Ishikawa (cell line): ENCODE results near the gene RACGAP1.

ENCODE experiments used
- CEBPB ChIP-seq: IDR thresholded peaks from 2 replicates; pipeline ENCODE4 v1.6.1; 2012
- CREB1 ChIP-seq: IDR thresholded peaks from 2 replicates; pipeline ENCODE4 v1.6.1; 2012; ENCODE audit warnings: low read depth
- EGR1 ChIP-seq: IDR thresholded peaks from 2 replicates; pipeline ENCODE4 v1.6.1; 2012
- EP300 ChIP-seq: IDR thresholded peaks from 2 replicates; pipeline ENCODE4 v1.6.1; 2012; ENCODE audit warnings: borderline replicate concordance
- FOXM1 ChIP-seq: IDR thresholded peaks from 2 replicates; pipeline ENCODE4 v1.6.1; 2012; ENCODE audit warnings: low read depth, borderline replicate concordance
- MAX ChIP-seq: IDR thresholded peaks from 2 replicates; pipeline ENCODE4 v1.6.1; 2012
- NFIC ChIP-seq: IDR thresholded peaks from 2 replicates; pipeline ENCODE4 v1.6.1; 2012
- RAD21 ChIP-seq: IDR thresholded peaks from 2 replicates; pipeline ENCODE4 v1.6.1; 2012; ENCODE audit warnings: low read depth
- REST ChIP-seq: IDR thresholded peaks from 2 replicates; pipeline ENCODE4 v1.6.1; 2012; ENCODE audit warnings: low read depth, mild to moderate bottlenecking
- TAF1 ChIP-seq: IDR thresholded peaks from 2 replicates; pipeline ENCODE4 v1.6.1; 2012; ENCODE audit warnings: low read depth, mild to moderate bottlenecking
- TCF12 ChIP-seq: IDR thresholded peaks from 2 replicates; pipeline ENCODE4 v1.6.1; 2012; ENCODE audit warnings: low read depth
- TEAD4 ChIP-seq: IDR thresholded peaks from 2 replicates; pipeline ENCODE4 v1.6.1; 2012
- YY1 ChIP-seq: IDR thresholded peaks from 2 replicates; pipeline ENCODE4 v1.6.1; 2012; ENCODE audit warnings: low read depth

- TF ChIP-seq YY1, result no peak
- TF ChIP-seq CREB1, result no peak
- TF ChIP-seq EP300, result no peak
- no peak for TF ChIP-seq REST
- TF ChIP-seq TAF1, result no peak
- TF ChIP-seq MAX, result no peak
- TF ChIP-seq TCF12, result no peak
- TF ChIP-seq CEBPB, result no peak
- TF ChIP-seq EGR1, result no peak
- no peak for TF ChIP-seq RAD21
- no peak for TF ChIP-seq TEAD4
- TF ChIP-seq NFIC, result no peak
- TF ChIP-seq FOXM1, result no peak
Measured at GRCh38 chr12:50073206-50073605, 47.9 kb upstream of the RACGAP1 start.
